ENCODE results near the gene ACTN4.

- TF ChIP-seq POLR2A (IDR thresholded peaks at IDR 0.05) (no peak), EP300 (IDR thresholded peaks at IDR 0.05) (no peak)
- TF ChIP-seq, protein P1, sequence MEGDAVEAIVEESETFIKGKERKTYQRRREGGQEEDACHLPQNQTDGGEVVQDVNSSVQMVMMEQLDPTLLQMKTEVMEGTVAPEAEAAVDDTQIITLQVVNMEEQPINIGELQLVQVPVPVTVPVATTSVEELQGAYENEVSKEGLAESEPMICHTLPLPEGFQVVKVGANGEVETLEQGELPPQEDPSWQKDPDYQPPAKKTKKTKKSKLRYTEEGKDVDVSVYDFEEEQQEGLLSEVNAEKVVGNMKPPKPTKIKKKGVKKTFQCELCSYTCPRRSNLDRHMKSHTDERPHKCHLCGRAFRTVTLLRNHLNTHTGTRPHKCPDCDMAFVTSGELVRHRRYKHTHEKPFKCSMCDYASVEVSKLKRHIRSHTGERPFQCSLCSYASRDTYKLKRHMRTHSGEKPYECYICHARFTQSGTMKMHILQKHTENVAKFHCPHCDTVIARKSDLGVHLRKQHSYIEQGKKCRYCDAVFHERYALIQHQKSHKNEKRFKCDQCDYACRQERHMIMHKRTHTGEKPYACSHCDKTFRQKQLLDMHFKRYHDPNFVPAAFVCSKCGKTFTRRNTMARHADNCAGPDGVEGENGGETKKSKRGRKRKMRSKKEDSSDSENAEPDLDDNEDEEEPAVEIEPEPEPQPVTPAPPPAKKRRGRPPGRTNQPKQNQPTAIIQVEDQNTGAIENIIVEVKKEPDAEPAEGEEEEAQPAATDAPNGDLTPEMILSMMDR (IDR thresholded peaks at IDR 0.05) = no peak
Observed at GRCh38 chr19:38650172-38650775, 2.8 kb downstream of the ACTN4 start.
